Esophagus squamous epithelium (tissue), 4 donors: ENCODE data around the gene VIM.

Experiments used
- POLR2A ChIP-seq, 4 donors: fragments of 450-650 bp; IDR thresholded peaks; one replicate each; pipeline ENCODE4 v1.6.1; 2017; ENCODE audit warnings: antibody characterized with exemption in 4 of 4, mild to moderate bottlenecking in 4 of 4, moderate library complexity in 3 of 4
- TF ChIP-seq, protein P1 (sequence below), 6 experiments: fragments of 450-650 bp in 4 of 6; fragments of 200-600 bp in 2 of 6; sonication (generic) in 2 of 6; IDR thresholded peaks; one replicate each; pipeline ENCODE4 v1.5.1; 2016 to 2019; ENCODE audit warnings: antibody characterized with exemption in 6 of 6, mild to moderate bottlenecking in 4 of 6, moderate library complexity in 4 of 6

DNA sequence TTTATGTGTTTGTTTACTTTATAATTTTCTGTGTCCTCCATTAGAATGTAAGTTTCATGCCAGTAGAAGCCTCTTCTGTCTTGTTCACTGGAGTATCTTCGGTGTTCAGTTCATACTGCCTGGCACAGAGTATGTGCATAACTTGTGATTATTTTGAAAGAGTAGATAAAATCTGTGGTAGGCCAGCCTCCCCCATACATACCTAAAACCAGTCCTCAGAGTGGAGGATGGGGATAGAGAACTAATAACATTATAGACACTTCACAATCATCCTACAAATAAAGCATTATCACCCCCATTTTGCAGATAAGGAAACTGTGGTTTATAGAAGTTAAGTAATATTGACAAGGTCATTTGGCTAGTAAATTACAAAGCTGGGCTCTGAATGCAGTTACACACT lies 28.0 kb downstream of the VIM start:
- TF ChIP-seq POLR2A (IDR thresholded peaks at IDR 0.05): no peak
- TF ChIP-seq, protein P1, sequence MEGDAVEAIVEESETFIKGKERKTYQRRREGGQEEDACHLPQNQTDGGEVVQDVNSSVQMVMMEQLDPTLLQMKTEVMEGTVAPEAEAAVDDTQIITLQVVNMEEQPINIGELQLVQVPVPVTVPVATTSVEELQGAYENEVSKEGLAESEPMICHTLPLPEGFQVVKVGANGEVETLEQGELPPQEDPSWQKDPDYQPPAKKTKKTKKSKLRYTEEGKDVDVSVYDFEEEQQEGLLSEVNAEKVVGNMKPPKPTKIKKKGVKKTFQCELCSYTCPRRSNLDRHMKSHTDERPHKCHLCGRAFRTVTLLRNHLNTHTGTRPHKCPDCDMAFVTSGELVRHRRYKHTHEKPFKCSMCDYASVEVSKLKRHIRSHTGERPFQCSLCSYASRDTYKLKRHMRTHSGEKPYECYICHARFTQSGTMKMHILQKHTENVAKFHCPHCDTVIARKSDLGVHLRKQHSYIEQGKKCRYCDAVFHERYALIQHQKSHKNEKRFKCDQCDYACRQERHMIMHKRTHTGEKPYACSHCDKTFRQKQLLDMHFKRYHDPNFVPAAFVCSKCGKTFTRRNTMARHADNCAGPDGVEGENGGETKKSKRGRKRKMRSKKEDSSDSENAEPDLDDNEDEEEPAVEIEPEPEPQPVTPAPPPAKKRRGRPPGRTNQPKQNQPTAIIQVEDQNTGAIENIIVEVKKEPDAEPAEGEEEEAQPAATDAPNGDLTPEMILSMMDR (IDR thresholded peaks at IDR 0.05): no peak
